Keratinocyte (primary cell): ENCODE data around the gene CABP2. TPM values are rescaled to one million over a fixed set of nuclear protein-coding genes. Genes with fewer than 3 reads are reported as not detected.

ENCODE experiments used
- DNase-seq: peaks from one replicate; pipeline ENCODE4 v3.0.0-alpha.2; 2011; ENCODE audit warnings: low read depth, missing footprints, low spot score
- FAIRE-seq: peaks from 2 replicates; lab custom pipeline; 2011; peaks lifted over from hg19 to GRCh38; lab: Jason Lieb, UNC
- H2AFZ ChIP-seq: 2 replicates; pipeline ENCODE4 v1.6.0; 2012; ENCODE audit warnings: low read length, control low read depth, inconsistent platforms; ENCODE audit not compliant: control insufficient read depth
- H3K27ac ChIP-seq: 2 replicates; pipeline ENCODE4 v1.5.1; 2011; ENCODE audit warnings: low read length; ENCODE audit not compliant: control insufficient read depth, insufficient read depth
- H3K27me3 ChIP-seq: 3 replicates; pipeline ENCODE4 v1.6.0; 2011; ENCODE audit warnings: low read length; ENCODE audit not compliant: control insufficient read depth, insufficient read depth; ENCODE audit errors: extremely low read depth
- H3K36me3 ChIP-seq, 2 experiments: 2 replicates in 1 of 2; 3 replicates in 1 of 2; pipeline ENCODE4 v1.5.1; 2011; ENCODE audit warnings: low read length in 2 of 2, mild to moderate bottlenecking in 1 of 2; ENCODE audit not compliant: control insufficient read depth in 2 of 2, insufficient read depth in 2 of 2; ENCODE audit errors: extremely low read depth in 1 of 2
- H3K4me1 ChIP-seq: 3 replicates; pipeline ENCODE4 v1.5.1; 2011; ENCODE audit warnings: low read length; ENCODE audit not compliant: control insufficient read depth, insufficient read depth; ENCODE audit errors: extremely low read depth
- H3K4me2 ChIP-seq: 3 replicates; pipeline ENCODE4 v1.6.0; 2011; ENCODE audit warnings: low read depth, low read length; ENCODE audit not compliant: control insufficient read depth, insufficient read depth; ENCODE audit errors: extremely low read depth
- H3K4me3 ChIP-seq, 3 experiments: fragments of 200-600 bp in 1 of 3; sonication (generic) in 1 of 3; 2 replicates in 2 of 3; 3 replicates in 1 of 3; pipeline ENCODE4 v1.5.1; 2011 to 2016; ENCODE audit warnings: low read length in 3 of 3, mild to moderate bottlenecking in 3 of 3, control low read depth in 2 of 3, inconsistent platforms in 1 of 3, low read depth in 1 of 3, mixed read lengths in 1 of 3, mixed run types in 1 of 3, moderate library complexity in 1 of 3; ENCODE audit not compliant: control insufficient read depth in 2 of 3, insufficient read depth in 2 of 3; ENCODE audit errors: extremely low read depth in 1 of 3
- H3K79me2 ChIP-seq: 2 replicates; pipeline ENCODE4 v1.6.0; 2012; ENCODE audit warnings: low read length; ENCODE audit not compliant: control insufficient read depth, insufficient read depth
- H3K9ac ChIP-seq: 3 replicates; pipeline ENCODE4 v1.6.0; 2011; ENCODE audit warnings: low read length; ENCODE audit not compliant: control insufficient read depth, insufficient read depth; ENCODE audit errors: extremely low read depth
- H3K9me1 ChIP-seq: 3 replicates; pipeline ENCODE4 v1.6.0; 2011; ENCODE audit warnings: low read length; ENCODE audit not compliant: control insufficient read depth, insufficient read depth; ENCODE audit errors: extremely low read depth
- H3K9me3 ChIP-seq: 2 replicates; pipeline ENCODE4 v1.5.1; 2012; ENCODE audit warnings: low read depth, low read length; ENCODE audit not compliant: control insufficient read depth
- H4K20me1 ChIP-seq: 3 replicates; pipeline ENCODE4 v1.6.0; 2011; ENCODE audit warnings: low read length; ENCODE audit not compliant: control insufficient read depth, insufficient read depth; ENCODE audit errors: extremely low read depth
- CTCF ChIP-seq, 3 experiments: IDR thresholded peaks in 1 of 3; conservative IDR thresholded peaks in 1 of 3; optimal IDR thresholded peaks in 1 of 3; 2 replicates in 2 of 3; 3 replicates in 1 of 3; pipeline versions ENCODE3 to v1.5.1; 2011; ENCODE audit warnings: low read length in 3 of 3, mild to moderate bottlenecking in 3 of 3, moderate library complexity in 2 of 3, control low read depth in 1 of 3, inconsistent platforms in 1 of 3; ENCODE audit not compliant: insufficient read depth in 2 of 3; ENCODE audit errors: extremely low read depth in 1 of 3
- EZH2 ChIP-seq: IDR thresholded peaks from one replicate; pipeline ENCODE4 v1.6.1; 2012; ENCODE audit warnings: inconsistent platforms, mild to moderate bottlenecking, low read length, moderate library complexity
- dilution Hi-C: fragments of 300-500 bp; cut with MboI; formaldehyde crosslinking; loops from one replicate; pipeline ENCODE4 v1.7.0; 2020; ENCODE audit warnings: low sequenced_read_pairs; ENCODE audit not compliant: extremely low pct_ligation_motif_present
- polyA plus RNA-seq, 5 experiments: library from polyadenylated mRNA; depleted of rRNA in 3 of 5; stranded (reverse) in 3 of 5; stranded (forward) in 1 of 5; unstranded in 1 of 5; fragments of >200 nt; gene quantifications; 1 replicate in 1 of 5; 2 replicates in 3 of 5; 3 replicates in 1 of 5; pipeline versions ENCODE4 v1.2.1 to v1.2.3, GENCODE V29; 2011 to 2012; ENCODE audit warnings: missing spikeins in 2 of 5, low read depth in 1 of 5, low replicate concordance in 1 of 5

CABP2 gene
- polyA plus RNA-seq, 1 donor (not counting 4 experiments of a cell fraction or from before 2014, with no cell fraction given) = not detected

- H3K4me2 ChIP-seq = no peak overlapping the region
- H3K9me3 ChIP-seq = no peaks in the 10 kb centered on the region
- no peaks in the 10 kb centered on the region for H4K20me1 ChIP-seq
- H3K4me3 ChIP-seq = no peak overlapping the region
- H3K27ac ChIP-seq = no peak overlapping the region
- FAIRE-seq (no peak), DNase-seq (no peak)
- H3K9ac ChIP-seq = no peak overlapping the region
- no peaks in the 10 kb centered on the region for H3K79me2 ChIP-seq
- H2AFZ ChIP-seq = no peak overlapping the region
- TF ChIP-seq EZH2 = no peak
- TF ChIP-seq CTCF (optimal IDR thresholded peaks at IDR 0.05 in 1 of 3, IDR thresholded peaks at IDR 0.05 in 1 of 3, conservative IDR thresholded peaks at IDR 0.05 in 1 of 3; ENCODE audit: extremely low read depth in 1 of 3, insufficient read depth in 2 of 3, low read length in 3 of 3) = no peak
- no peaks in the 10 kb centered on the region for H3K9me1 ChIP-seq
- no peaks in the 10 kb centered on the region for H3K4me1 ChIP-seq
- peaks cover 14 to 28% of the 10 kb centered on the region in 2 experiments for H3K36me3 ChIP-seq
- H3K27me3 ChIP-seq = no peaks in the 10 kb centered on the region
- dilution Hi-C loops = no loop called here
Measured at GRCh38 chr11:67494371-67495233, 28.6 kb downstream of the CABP2 start.

- no peak for DNase-seq
- Histone ChIP-seq H4K20me1 (no peaks in the 10 kb centered on the region), H3K27ac (no peak overlapping the region), H3K9me1 (no peaks in the 10 kb centered on the region), H2AFZ (no peak overlapping the region), H3K9ac (no peak overlapping the region), H3K4me3 (no peak overlapping the region), H3K79me2 (no peaks in the 10 kb centered on the region), H3K27me3 (no peaks in the 10 kb centered on the region), H3K4me2 (no peak overlapping the region), H3K4me1 (no peaks in the 10 kb centered on the region), H3K36me3 (peaks cover 16 to 30% of the 10 kb centered on the region in 2 experiments), H3K9me3 (no peaks in the 10 kb centered on the region)
- no peak for TF ChIP-seq CTCF (optimal IDR thresholded peaks at IDR 0.05 in 1 of 3, IDR thresholded peaks at IDR 0.05 in 1 of 3, conservative IDR thresholded peaks at IDR 0.05 in 1 of 3; ENCODE audit: extremely low read depth in 1 of 3, insufficient read depth in 2 of 3, low read length in 3 of 3)
- no peak for TF ChIP-seq EZH2
- FAIRE-seq = no peak
- dilution Hi-C loops = no loop called here
Measured at GRCh38 chr11:67493548-67494370, 29.5 kb downstream of the CABP2 start.
